GM21526 (cell line): Measurements from ENCODE around the gene TRPC5OS.

Source experiments
- ATAC-seq: cut with Tn5 transposase; IDR thresholded peaks from one replicate; pipeline ENCODE4 v1.9.1; 2021; ENCODE audit warnings: moderate library complexity; ENCODE audit not compliant: unreplicated experiment, low FRiP score

TRPC5OS gene

DNA sequence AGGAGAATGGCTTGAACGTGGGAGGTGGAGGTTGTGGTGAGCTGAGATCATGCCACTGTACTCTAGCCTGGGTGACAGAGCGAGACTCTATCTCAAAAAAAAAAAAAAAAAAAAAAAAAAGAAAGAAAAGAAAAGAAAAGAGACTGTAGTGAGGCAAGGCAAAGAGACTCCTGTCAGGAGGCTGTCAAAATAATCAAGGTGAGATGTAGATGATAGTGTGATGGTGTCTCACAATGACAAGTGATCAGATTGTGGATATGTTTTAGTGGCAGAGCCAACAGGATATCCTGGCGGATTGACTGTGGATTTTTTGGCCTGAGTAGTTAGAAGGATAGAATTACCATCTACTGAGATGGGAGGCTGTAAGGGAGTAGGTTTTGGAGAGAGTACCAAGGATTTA is 12.6 kb downstream of the TRPC5OS start:
- no peak for ATAC-seq

DNA sequence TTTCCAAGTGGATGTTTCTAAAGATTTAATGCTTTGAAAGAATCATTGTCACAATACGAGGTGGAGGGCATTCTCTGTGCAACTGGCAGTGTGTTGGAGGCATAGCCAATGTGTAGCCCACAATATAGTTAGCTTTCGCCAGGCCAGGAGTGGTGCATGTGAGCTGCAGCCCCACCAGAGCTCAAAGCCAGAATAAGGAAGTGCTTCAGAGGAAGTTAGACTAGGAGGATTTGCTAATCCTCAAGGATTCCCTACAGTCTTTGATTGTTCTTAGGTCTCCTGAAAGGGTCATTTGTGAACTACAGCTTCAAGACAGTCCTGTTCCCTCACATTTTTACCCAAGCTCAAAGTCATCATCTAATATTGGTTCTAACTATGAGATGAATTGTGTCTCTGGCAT is 16.4 kb downstream of the TRPC5OS start:
- no peak for ATAC-seq

DNA sequence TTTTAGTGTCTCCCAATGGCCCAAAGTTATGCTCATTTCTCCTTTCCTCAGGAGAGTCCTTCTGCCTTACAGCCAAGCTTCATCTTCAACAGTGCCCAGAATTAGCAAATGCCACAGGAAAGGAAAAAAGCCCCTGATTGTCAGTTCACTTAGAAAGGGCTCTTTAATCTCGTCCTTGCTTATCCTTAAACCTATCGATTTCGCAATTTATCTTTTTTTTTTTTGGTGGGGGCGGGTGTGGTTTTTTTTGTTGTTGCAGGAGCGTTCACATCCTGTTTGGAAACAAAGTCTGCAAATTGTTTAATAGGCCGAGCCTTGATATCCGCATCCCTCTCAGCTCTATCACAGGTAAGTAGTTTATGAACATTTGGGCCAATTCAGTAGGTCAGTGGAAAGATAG is 20.2 kb downstream of the TRPC5OS start:
- no peak for ATAC-seq

DNA sequence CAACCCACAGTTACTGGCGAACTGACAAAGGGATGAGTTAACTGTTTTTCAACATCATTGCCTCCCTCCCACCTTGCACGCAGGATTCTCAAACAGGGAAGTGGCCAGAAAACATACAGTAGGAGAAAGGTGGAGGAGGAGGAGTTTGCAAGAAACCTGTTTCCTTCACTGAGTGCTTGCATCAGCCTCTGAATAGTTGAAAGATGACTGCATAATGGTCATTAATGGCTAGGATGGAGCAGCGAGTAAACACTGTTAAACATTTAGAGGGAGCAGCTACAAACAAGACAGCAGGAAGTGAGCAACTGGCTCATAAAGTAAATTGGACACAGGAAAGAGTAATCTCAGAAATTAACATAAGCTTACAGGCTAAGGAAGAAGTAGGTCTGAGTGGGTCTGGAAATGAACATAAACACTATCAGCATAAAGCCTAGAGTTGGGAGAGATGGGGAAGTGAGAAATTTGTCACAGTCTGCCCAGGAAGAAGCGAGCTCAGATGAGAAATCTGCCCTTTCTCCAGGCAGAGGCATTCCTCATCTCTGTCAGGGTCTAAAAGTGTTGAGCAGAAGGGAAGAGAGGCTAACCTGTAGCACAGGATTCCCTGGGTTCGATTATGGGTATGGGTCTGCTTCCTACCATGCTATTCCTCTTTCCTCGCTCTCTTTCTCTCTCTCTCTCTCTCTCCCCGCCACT is 38.6 kb downstream of the TRPC5OS start:
- no peak for ATAC-seq

DNA sequence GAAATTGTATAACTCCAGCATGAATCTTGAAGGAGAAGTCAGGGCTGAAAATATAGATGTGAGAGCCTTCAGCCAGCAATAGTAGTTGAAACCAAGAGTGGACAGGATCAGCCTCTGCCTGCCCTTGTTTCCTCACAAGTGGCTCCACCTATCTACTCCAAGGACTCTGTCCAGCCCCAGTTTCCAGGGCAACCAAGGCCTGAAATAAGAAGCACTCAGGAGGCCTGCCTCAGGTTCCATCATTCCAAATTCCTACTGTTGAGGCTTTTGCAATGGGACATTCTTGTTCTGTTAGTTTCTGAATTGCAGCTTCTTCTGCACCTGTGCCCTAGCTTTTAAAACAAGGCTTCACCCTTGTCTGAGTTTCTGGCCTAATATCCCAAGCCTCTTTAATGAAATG is 41.6 kb downstream of the TRPC5OS start:
- no peak for ATAC-seq

DNA sequence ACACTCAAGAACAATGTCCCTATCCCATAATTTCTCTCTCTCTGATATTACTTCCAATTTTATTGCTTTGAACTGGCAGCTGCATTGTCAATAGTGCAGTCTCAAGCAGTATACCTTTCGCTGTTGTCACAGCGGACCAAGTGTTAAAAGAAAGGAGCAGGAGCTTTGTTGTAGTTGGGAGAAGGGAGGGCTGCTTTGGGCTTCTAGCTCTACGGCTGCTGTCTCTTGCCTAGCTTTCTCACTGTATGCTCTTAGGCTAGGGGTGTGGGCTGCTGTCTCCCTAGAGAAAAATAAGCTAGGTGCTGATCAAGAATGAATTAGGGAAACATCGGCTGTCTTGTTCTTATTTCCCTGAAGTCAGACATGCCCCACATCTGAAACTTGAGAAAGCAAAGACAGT is 52.5 kb downstream of the TRPC5OS start:
- ATAC-seq = no peak
